GM21737 (cell line): ENCODE measurements around the gene MATCAP1.

Experiments used
- ATAC-seq: cut with Tn5 transposase; IDR thresholded peaks from one replicate; pipeline ENCODE4 v1.9.1; 2021; ENCODE audit warnings: mild to moderate bottlenecking, moderate library complexity; ENCODE audit not compliant: unreplicated experiment

Gene MATCAP1

DNA sequence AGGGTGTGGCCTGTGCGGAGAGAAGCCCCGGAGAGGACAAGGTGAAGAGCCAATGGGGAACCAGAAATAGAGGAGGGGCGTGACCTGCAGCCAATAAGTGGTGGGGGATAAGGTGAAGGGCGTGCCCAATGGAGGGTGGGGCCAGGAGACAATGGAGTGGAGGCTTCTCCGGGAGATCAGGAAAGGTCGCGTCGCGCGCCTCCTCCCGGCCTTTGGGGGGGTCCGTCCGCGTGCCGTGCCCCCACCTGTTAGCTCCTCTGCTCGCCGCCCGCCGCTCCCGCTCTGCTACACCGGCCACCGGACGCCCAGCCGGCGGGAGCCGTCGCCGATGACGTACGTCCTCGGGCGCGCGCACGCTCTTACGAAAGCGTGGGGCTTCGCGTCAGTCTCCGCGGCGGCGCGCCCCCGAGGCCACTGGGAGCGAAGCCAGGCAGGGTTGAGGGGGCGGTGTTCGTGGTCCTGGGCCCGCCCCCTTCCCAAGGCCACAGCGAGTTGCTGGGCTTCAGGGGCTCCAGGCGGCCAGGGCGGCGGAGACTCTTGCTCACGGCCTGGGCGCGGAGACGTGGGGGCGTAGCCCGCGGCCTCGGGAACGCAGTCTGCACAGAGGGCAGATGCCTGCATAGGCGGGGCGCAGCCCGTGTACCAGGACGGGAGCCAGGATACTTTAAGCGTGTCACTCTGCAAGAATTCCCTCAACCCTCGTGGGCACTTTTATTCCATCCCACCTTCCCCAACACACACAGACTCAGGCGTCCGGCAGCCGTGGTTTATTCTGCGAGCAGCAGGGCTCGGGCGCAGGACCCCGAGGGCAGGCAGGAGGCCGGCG lies at the start of gene MATCAP1:
TSS of gene MATCAP1 (minus strand) at position 337 of the 826 bp plus-strand sequence. CDS start 3,353 bp downstream, outside the sequence.
- ATAC-seq: peak; percentile 85

DNA sequence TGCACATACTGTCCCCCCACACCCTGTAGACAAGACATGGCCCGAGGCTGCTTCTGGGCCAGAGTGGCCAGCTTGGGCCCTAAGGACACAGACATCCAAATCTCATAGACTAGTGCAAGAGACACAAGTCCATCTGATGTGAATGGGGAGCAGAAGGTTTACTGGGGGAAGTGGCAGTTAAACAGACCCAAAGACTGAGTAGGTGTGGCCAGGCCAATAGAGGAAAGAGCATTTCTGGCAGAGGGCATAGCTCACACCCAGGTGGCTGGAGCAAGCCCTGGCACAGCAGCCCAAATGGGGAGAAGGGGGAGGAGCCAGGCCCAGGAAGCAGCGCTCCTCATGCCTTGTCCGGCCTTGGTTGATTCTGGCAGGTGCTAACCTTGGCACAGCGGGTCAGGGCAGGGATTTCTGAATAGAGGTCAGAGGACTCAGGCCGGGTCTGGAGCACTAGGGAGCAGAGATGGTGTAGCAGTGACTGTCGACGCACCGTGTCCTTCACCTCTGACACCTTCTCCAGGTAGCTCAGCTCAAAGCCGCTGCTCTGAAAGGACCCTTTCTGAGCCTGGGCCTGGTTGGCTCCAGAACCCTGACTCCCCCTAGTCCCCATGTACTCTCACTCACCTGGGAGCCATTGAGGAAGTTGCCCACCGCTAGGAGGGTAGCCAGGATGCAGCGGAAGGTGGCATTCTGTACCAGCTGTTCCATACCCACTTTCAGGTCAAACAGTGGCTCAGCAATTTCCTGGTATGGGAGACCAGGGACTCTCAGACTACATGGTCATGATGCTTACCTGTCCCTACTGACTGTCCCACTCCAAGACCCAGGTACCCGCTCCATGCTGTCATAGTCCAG lies 47.3 kb upstream of the MATCAP1 start:
- ATAC-seq: no peak

DNA sequence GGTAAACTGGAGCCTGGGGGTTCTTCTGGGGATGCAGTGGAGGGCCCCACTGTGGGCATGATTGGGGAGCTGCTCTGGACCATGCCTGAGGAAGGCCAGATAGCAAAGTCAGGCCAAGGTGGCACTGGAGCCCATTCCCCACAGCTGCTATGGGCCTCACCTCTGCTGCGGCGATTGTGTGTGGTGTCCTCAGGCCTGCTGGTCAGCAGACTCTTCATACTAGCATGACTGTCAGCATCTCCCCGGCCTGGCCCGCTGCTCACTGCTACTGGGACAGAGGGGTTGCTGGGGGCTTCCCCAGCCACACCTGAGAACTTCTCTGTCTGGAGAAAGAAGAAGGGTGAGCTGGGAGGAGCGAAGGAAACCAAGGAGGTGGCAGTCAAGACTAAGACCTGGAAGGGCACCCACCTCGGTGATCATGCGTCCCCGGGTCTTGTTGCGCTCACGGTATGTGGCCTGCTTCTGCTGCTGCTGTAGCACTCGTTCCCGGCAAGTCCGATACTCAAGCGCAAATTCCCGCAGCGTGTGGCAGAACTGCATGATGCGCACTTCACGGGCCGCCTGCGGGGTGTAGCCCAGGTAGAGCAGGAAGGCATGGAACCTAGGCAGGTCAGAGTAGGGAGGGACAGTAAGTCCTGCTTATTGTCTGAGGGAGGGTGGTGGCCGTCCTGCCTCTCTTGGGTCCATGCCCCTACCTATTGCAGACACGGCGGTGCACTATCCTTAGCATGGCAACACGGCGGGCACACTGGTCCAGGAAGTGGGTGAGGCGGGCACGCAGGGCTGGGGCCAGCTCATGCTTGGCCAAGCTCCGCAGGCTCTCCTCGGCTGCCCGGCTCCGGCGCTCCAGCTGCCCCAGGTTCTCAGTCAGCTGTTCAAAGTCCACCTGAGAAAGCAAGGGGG lies 46.4 kb upstream of the MATCAP1 start:
- ATAC-seq: no peak

DNA sequence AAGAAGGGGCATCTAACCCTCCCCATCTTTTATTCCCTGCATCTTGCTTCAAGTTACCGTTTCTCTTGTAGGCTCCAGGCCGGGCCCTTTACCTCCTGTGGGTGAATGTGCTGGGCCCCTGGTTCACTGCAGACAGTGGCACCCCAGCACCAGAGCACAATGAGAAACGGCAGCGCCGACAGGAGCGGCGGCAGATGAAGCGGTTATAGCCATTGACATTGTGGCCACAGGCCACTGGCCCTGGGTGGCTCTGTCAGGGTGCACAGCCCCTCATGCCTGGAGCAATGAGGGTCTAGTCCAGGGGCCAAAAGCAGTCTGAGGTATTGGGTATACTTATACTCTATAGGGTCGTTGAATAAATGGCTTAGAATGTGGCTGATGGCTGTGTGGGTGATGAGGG lies 45.1 kb upstream of the MATCAP1 start:
- no peak for ATAC-seq

GRCh38 chr16:67228034-67228785 lies 44.4 kb upstream of the MATCAP1 start:
- ATAC-seq: no peak

DNA sequence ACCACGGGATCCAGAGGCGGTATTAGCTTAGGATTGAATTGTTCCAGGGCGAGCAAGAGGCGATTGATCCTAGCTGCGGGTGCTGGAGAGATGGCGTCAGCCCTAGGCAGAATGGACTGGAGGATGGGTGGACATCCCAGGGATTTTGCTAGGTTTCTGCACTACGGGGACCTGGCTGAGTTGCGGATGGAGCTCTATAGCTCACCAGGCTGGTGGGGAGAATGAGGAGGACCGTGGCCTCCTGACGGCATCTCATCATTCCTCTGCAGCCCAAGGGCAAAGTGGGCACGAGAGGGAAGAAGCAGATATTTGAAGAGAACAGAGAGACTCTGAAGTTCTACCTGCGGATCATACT lies 43.8 kb upstream of the MATCAP1 start:
- ATAC-seq: no peak

DNA sequence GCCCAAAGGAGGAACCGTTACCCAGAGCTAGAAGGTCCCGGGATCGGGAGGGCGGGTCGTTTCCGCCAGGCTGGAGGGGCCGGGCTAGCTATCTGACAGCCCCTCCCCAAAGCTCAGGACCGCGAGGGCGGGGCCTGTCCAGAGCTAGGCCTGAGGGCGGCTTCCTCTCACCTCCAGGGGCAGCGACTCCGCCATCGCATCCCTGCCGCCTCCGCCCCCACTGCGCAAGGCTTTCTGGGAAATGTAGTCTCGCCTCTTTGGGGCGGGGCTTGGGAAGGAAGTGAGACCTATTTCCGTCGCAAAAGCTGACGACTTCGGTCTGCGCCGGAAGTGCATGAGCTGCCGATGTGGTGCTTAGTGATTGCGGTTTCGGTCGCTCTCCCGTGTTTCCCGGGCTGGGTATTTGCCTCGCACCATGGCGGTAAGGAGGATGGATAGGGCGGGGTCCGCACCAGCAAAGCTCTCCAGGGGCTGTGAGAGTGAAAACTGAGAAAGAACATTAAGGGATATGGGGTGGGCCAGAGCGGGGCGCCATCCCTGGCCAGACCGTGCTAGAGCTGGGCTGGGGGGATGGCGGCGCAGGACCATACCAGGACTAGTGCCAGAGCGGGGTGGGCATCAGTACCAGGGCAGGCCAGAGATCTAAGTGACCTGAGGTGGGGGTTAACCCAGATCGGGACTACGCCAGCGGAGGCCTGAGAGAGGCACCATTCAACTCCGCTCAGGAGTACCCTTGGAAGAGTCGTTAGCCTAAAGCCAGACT lies 43.2 kb upstream of the MATCAP1 start, which contains the start of gene TMEM208:
TSS of gene TMEM208 (plus strand) at position 327 of the 763 bp plus-strand sequence. CDS start at position 416, 89 bp downstream.
- ATAC-seq: peak; percentile 90

GRCh38 chr16:67226295-67226803 lies 42.6 kb upstream of the MATCAP1 start:
- ATAC-seq: no peak

GRCh38 chr16:67223992-67224391 lies 40.2 kb upstream of the MATCAP1 start:
- ATAC-seq: no peak

DNA sequence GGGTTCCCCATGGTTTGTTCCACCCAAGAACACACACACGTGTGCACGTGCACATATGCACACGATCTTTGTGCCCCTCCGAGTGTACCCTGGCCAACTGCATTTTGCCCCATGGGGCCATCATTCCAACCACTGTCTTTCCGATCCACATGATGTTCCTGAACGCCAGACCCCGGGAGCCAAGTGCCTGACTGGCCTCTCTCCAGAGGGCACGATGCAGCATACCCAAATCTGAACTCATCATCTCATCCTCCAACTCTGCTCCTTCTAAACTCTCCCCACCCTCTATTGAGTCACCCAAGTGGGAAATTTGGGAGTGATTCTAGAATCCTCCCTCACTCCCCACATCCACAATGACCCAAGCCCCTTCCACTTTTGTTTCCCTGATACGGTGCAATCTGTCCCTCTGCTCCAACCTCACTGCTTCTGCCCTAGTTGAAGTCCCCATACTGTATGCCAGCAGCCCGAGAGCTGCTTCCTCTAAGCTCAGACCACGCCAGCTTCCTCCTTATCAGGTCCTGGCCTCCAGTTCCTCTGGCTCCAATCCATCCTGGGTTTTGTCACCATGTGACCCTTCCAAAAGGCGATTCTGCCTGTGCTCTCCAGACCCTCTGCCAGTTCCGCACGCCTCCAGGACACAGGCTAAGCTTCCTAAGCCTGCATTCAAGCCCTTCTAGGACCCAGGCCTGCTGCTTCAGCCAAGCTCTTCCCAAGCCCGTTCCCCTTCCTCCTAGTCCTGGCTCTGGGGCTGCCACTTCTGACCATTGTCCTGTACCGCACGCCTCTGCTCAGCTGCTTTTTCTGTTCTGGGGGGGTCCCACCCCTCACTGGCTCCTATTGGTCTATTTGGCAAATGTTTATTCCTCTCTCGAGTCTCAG lies 33.1 kb upstream of the MATCAP1 start:
- ATAC-seq: no peak

DNA sequence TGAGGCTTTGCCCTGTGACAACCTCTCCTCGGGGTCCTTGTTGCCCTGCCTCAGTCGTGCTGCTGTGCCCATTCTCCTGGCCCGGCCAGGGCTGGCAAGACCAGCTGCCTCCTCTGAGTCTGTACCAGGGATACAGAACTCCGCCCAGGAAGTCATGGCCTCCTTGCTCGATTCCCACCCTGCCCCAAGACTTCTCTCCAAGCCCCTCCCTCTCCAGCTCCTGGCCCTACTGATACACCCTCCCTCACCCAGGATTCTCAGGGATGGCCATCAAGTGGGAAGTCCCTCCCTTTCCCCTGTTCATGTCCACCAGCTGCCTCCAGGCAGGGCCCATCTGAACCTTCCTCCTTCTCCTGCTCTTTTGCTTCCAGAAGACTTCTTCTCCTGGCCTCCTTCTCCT lies 31.9 kb upstream of the MATCAP1 start:
- ATAC-seq: no peak

DNA sequence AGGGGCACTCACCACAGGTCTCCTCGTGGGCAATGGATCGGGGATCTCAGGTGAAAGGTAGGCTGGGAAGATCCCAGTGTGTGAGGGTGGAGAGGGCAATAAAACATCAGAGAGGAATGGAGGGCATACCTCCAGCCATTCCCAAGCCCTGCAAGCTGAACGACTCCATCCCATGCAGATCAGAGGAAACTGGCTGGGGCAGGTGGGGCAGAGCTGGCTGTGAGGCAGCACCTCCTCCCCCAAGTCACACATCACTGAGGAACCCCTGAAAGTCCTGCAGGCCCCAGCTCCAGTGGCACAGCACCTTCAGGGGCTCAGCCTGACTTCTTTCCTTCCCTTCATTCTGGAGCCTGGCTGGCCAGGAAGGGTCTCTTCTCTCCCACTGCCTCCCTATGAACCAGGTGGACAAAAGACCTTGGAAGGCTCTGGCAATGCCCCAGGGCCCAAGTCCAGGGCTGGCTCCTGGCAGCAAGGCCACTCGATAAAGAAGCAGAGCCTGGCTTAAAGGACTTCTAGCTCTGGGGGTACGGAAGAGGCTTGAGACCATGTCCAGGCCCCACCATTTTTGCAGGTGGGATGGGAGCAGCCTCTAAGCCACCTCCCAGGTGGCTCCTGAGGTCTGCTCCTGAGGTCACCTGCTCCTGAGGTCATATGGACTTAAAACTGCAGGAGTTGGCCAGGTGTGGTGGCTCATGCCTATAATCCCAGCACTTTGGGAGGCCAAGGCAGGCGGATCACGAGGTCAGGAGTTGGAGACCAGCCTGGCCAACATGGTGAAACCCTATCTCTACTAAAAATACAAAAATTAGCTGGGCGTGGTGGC lies 29.6 kb upstream of the MATCAP1 start:
- no peak for ATAC-seq

- no peak for ATAC-seq
These were observed 29.0 kb upstream of the MATCAP1 start for GRCh38 chr16:67212766-67213165.

DNA sequence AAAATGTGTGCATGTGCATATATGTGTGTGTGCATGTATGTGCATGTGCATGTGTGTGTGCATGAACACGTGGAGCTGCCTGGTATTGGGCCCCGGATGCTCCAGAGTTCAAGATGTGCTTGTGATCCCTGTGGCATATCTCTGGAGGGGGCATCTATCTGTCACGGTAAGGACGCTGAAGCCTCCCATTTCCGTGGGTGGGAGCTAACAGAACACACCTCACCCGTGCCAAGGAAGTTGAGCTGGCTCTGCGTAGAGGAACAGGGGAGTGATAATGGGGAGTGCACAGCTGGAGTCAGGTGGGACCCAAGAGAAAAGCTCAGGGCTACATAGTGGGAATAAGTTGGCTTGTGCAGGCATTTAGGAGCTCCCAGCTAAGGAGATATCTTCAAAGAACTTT lies 27.9 kb upstream of the MATCAP1 start:
- ATAC-seq: no peak

GRCh38 chr16:67210069-67210937 lies 26.5 kb upstream of the MATCAP1 start:
- ATAC-seq: no peak

- ATAC-seq: no peak
These were observed 25.8 kb upstream of the MATCAP1 start for GRCh38 chr16:67209565-67209964.
